Endothelial cell of umbilical vein (primary cell): ENCODE results near the gene B3GNT8. TPM values are rescaled to one million over a fixed set of nuclear protein-coding genes. Genes with fewer than 3 reads are reported as not detected.

Experiments
- BruUV-seq: library from RNA; stranded (reverse); fragments of 400-500 nt; replicated peaks from 2 replicates; lab custom pipeline; 2021; lab: Mats Ljungman, UMichigan
- CTCF ChIA-PET: fragments of 300-600, 350-600 bp; sonication (Branson Sonifier 250); formaldehyde crosslinking; loops from one replicate; lab custom pipeline; 2021; ENCODE audit warnings: antibody characterized with exemption, inconsistent platforms; lab: Charles Lee
- POLR2A ChIA-PET: fragments of 300-600, 350-600 bp; sonication (Branson Sonifier 250); formaldehyde crosslinking; loops from one replicate; lab custom pipeline; 2021; ENCODE audit warnings: antibody characterized with exemption, inconsistent platforms; lab: Charles Lee
- DNase-seq: peaks from one replicate; pipeline ENCODE4 v3.0.0-alpha.2; 2011; ENCODE audit warnings: low read depth, low spot score
- FAIRE-seq: peaks from 2 replicates; lab custom pipeline; 2011; peaks lifted over from hg19 to GRCh38; lab: Jason Lieb, UNC
- H2AFZ ChIP-seq: 2 replicates; pipeline ENCODE4 v1.6.0; 2012; ENCODE audit warnings: low read depth, low read length, control low read depth, inconsistent platforms
- H3K27ac ChIP-seq: 2 replicates; pipeline ENCODE4 v1.5.1; 2011; ENCODE audit warnings: low read depth, mild to moderate bottlenecking, control low read depth, low read length, moderate library complexity; ENCODE audit not compliant: insufficient read depth
- H3K27me3 ChIP-seq, 2 experiments: 2 replicates each; pipeline versions ENCODE4 v1.6.0 to v1.6.1; 2011; ENCODE audit warnings: low read length in 2 of 2, mixed read lengths in 1 of 2; ENCODE audit not compliant: control insufficient read depth in 2 of 2, insufficient read depth in 2 of 2
- H3K36me3 ChIP-seq, 2 experiments: 2 replicates in 1 of 2; 3 replicates in 1 of 2; pipeline ENCODE4 v1.5.1; 2011; ENCODE audit warnings: low read length in 2 of 2, mild to moderate bottlenecking in 1 of 2, moderate library complexity in 1 of 2; ENCODE audit not compliant: control insufficient read depth in 2 of 2, insufficient read depth in 2 of 2; ENCODE audit errors: extremely low read depth in 1 of 2
- H3K4me1 ChIP-seq: 3 replicates; pipeline ENCODE4 v1.5.1; 2011; ENCODE audit warnings: mild to moderate bottlenecking, low read length; ENCODE audit not compliant: control insufficient read depth, insufficient read depth; ENCODE audit errors: extremely low read depth
- H3K4me2 ChIP-seq: 2 replicates; pipeline ENCODE4 v1.6.1; 2011; ENCODE audit warnings: low read length, control low read depth, mixed read lengths; ENCODE audit not compliant: insufficient read depth
- H3K4me3 ChIP-seq, 3 experiments: fragments of 200-600 bp in 1 of 3; sonication (generic), shearing (Covaris generic) in 1 of 3; replicated peaks in 1 of 3; 2 replicates each; pipeline ENCODE4 v1.5.1; 2011 to 2016; ENCODE audit warnings: control low read depth in 3 of 3, low read length in 3 of 3, mild to moderate bottlenecking in 2 of 3, inconsistent platforms in 1 of 3, low read depth in 1 of 3, moderate library complexity in 1 of 3; ENCODE audit not compliant: insufficient read depth in 1 of 3
- H3K79me2 ChIP-seq: 2 replicates; pipeline ENCODE4 v1.6.0; 2012; ENCODE audit warnings: low read length, inconsistent platforms; ENCODE audit not compliant: control insufficient read depth, insufficient read depth
- H3K9ac ChIP-seq: replicated peaks from 2 replicates; pipeline ENCODE3; 2011; ENCODE audit warnings: low read length, control low read depth; ENCODE audit not compliant: insufficient read depth; ENCODE audit errors: extremely low read depth
- H3K9me1 ChIP-seq: replicated peaks from 3 replicates; pipeline ENCODE4 v1.6.0; 2011; ENCODE audit warnings: mild to moderate bottlenecking, low read length; ENCODE audit not compliant: control insufficient read depth, insufficient read depth; ENCODE audit errors: extremely low read depth
- H3K9me3 ChIP-seq: replicated peaks from 2 replicates; pipeline ENCODE4 v1.5.1; 2012; ENCODE audit warnings: low read length, inconsistent platforms; ENCODE audit not compliant: control insufficient read depth, insufficient read depth
- H4K20me1 ChIP-seq: replicated peaks from 2 replicates; pipeline ENCODE3; 2011; ENCODE audit warnings: mild to moderate bottlenecking, low read length; ENCODE audit not compliant: control insufficient read depth, insufficient read depth; ENCODE audit errors: extremely low read depth
- EZH2 ChIP-seq: IDR thresholded peaks from 2 replicates; pipeline ENCODE4 v1.6.1; 2012; ENCODE audit warnings: borderline replicate concordance, low read depth, mild to moderate bottlenecking, moderate library complexity, low read length, inconsistent platforms; ENCODE audit not compliant: severe bottlenecking
- FOS ChIP-seq: IDR thresholded peaks from 2 replicates; pipeline ENCODE4 v1.6.1; 2011; ENCODE audit warnings: mild to moderate bottlenecking, low read length, moderate library complexity, borderline replicate concordance; ENCODE audit not compliant: insufficient read depth
- GATA2 ChIP-seq: IDR thresholded peaks from 2 replicates; pipeline ENCODE4 v1.7.0; 2011; ENCODE audit warnings: low read depth, mild to moderate bottlenecking, moderate library complexity, mixed read lengths, low read length; ENCODE audit not compliant: insufficient read length, insufficient read depth
- JUN ChIP-seq: IDR thresholded peaks from 2 replicates; pipeline ENCODE4 v1.6.1; 2011; ENCODE audit warnings: borderline replicate concordance, low read depth; ENCODE audit not compliant: insufficient read length, insufficient read depth
- MYC ChIP-seq: IDR thresholded peaks from one replicate; pipeline ENCODE4 v1.6.1; 2011; ENCODE audit warnings: mild to moderate bottlenecking, low read depth, low read length
- POLR2A ChIP-seq: IDR thresholded peaks from 2 replicates; pipeline ENCODE4 v1.6.1; 2012; ENCODE audit warnings: low read depth, mild to moderate bottlenecking, control low read depth, low read length
- POLR2AphosphoS5 ChIP-seq: IDR thresholded peaks from 2 replicates; pipeline ENCODE4 v1.6.1; 2012; ENCODE audit warnings: low read depth, mild to moderate bottlenecking, control low read depth, low read length, moderate library complexity; ENCODE audit not compliant: insufficient read depth
- dilution Hi-C: fragments of 300-500 bp; cut with MboI; formaldehyde crosslinking; loops from one replicate; pipeline ENCODE4 v1.15.0; 2019; ENCODE audit warnings: low sequenced_read_pairs; ENCODE audit not compliant: extremely low pct_ligation_motif_present
- intact Hi-C: fragments of 100-400 bp; cut with micrococcal nuclease; formaldehyde crosslinking; loops from one replicate; pipeline ENCODE4 v1.10.0; 2022
- polyA plus RNA-seq, 4 experiments: library from polyadenylated mRNA; depleted of rRNA in 3 of 4; stranded (reverse) in 3 of 4; unstranded in 1 of 4; fragments of >200 nt; gene quantifications; 2 replicates each; pipeline versions ENCODE4 v1.2.1 to v1.2.3, GENCODE V29; 2011 to 2012; ENCODE audit warnings: missing spikeins in 1 of 4
- total RNA-seq: library from RNA; stranded (reverse); gene quantifications from 2 replicates; pipeline ENCODE4 v1.2.3, GENCODE V29; 2021
- TF ChIP-seq, protein P1 (sequence below): IDR thresholded peaks from 2 replicates; pipeline ENCODE4 v1.6.1; 2011; ENCODE audit not compliant: insufficient read depth, insufficient read length
- TF ChIP-seq, protein P2 (sequence below), 2 donors: IDR thresholded peaks; 1 replicate in 1 of 2; 2 replicates in 1 of 2; pipeline ENCODE4 v1.5.1; 2011; ENCODE audit warnings: low read length in 2 of 2, mild to moderate bottlenecking in 2 of 2, moderate library complexity in 2 of 2, control low read depth in 1 of 2, inconsistent platforms in 1 of 2, low read depth in 1 of 2; ENCODE audit not compliant: insufficient read depth in 1 of 2; ENCODE audit errors: extremely low read depth in 1 of 2

B3GNT8 gene
- total and polyA plus RNA-seq, 2 donors (not counting 3 experiments of a cell fraction or from before 2014, with no cell fraction given), result 3.6 to 7.6 TPM

DNA sequence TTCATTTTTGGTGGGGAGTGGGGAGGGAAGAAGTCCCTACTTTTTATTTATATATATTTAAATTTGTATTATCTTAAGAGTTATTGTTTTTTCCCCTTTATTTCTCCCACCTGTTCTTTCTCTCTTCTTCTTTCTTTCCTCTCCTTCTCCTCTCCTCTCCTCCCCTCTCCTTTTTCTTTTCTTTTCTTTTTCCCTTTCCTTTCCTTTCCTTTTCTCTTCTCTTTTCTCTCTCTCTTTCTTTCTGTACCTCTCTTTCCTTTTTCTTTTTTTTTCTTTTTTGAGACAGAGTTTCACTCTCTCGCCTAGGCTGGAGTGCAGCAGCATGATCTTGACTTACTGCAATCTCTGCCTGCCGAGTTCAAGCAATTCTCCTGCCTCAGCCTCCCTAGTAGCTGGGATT is 27.6 kb downstream of the B3GNT8 start:
- Histone ChIP-seq H3K4me2 (no peak overlapping the region), H2AFZ (no peak overlapping the region), H3K9me3 (no peaks in the 10 kb centered on the region), H3K27ac (no peak overlapping the region), H3K4me1 (peaks cover 40% of the 10 kb centered on the region), H3K4me3 (no peak overlapping the region), H3K36me3 (peaks cover 0 to 2% of the 10 kb centered on the region in 2 experiments), H3K79me2 (peaks cover 6% of the 10 kb centered on the region), H4K20me1 (no peaks in the 10 kb centered on the region), H3K27me3 (no peaks in the 10 kb centered on the region), H3K9ac (no peak overlapping the region), H3K9me1 (no peaks in the 10 kb centered on the region)
- ChIA-PET CTCF (interaction anchor here (1.0 kb wide), 1 partner anchor 46 kb away, joined by 3 read pairs; no protein-coding TSS in a partner anchor), POLR2A (no interaction called here)
- BruUV-seq, result no TSS peak
- TF ChIP-seq, protein P1, sequence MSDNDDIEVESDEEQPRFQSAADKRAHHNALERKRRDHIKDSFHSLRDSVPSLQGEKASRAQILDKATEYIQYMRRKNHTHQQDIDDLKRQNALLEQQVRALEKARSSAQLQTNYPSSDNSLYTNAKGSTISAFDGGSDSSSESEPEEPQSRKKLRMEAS, result no peak
- TF ChIP-seq, protein P2, sequence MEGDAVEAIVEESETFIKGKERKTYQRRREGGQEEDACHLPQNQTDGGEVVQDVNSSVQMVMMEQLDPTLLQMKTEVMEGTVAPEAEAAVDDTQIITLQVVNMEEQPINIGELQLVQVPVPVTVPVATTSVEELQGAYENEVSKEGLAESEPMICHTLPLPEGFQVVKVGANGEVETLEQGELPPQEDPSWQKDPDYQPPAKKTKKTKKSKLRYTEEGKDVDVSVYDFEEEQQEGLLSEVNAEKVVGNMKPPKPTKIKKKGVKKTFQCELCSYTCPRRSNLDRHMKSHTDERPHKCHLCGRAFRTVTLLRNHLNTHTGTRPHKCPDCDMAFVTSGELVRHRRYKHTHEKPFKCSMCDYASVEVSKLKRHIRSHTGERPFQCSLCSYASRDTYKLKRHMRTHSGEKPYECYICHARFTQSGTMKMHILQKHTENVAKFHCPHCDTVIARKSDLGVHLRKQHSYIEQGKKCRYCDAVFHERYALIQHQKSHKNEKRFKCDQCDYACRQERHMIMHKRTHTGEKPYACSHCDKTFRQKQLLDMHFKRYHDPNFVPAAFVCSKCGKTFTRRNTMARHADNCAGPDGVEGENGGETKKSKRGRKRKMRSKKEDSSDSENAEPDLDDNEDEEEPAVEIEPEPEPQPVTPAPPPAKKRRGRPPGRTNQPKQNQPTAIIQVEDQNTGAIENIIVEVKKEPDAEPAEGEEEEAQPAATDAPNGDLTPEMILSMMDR (IDR thresholded peaks at IDR 0.05; ENCODE audit: extremely low read depth in 1 of 2, insufficient read depth in 1 of 2, low read depth in 1 of 2, low read length in 2 of 2), result no peak
- TF ChIP-seq FOS (no peak), JUN (no peak), MYC (no peak), GATA2 (no peak), EZH2 (no peak), POLR2A (no peak), POLR2AphosphoS5 (no peak)
- dilution Hi-C loops, result no loop called here
- intact Hi-C loops, result no loop called here
- DNase-seq (no peak), FAIRE-seq (no peak)
